Measurements from ENCODE around the gene PLCXD1. TPM values are rescaled to one million over a fixed set of nuclear protein-coding genes. Genes with fewer than 3 reads are reported as not detected.

The PLCXD1 gene
- total RNA-seq, 1 donor from 2014 or later, result 25.9 TPM

DNA sequence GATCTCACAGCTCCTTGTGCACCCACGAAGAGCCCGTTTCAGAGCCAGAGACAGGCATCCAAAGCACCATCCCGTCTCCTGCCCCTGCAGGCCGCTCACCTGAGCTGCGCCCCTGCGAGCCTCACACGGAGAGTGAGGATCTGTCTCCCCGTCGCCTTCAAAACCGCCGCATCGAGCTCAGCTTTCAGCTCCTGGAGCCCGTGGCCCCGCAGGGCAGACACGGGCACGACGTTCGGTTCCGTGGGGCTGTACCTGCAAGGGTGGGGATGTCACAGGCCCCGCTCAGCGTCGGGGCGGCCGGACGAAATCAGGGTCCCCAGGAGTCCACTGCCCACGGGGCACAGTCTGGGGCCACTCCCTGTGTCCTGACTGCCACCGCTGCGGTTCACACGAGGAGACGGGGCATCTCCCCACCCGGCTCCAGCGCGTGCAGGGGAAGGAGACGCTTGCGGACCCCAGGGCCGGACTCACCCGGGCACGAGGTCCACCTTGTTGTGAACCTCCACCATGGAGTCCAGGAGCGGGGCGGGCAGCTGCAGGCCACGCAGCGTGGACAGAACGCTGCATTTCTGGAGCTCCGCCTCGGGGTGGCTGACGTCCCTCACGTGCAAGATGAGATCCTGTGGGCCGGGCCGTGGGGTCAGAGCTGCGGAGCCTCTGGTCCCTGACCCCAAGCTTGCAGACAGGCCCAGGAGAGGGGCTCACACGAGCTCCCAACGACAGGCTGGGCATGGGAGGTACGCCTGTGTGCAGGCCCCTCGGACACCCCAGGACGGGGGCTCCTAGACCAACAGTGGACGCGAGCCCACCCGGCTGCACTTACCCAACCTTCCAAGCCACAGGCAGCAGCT is 26.3 kb downstream of the PLCXD1 start:
- no peak for DNase-seq (ENCODE audit: low read depth)
- peaks cover 21% of the 10 kb centered on the region for H3K36me3 ChIP-seq (ENCODE audit: insufficient read depth, low read length)
- no peak for FAIRE-seq

DNA sequence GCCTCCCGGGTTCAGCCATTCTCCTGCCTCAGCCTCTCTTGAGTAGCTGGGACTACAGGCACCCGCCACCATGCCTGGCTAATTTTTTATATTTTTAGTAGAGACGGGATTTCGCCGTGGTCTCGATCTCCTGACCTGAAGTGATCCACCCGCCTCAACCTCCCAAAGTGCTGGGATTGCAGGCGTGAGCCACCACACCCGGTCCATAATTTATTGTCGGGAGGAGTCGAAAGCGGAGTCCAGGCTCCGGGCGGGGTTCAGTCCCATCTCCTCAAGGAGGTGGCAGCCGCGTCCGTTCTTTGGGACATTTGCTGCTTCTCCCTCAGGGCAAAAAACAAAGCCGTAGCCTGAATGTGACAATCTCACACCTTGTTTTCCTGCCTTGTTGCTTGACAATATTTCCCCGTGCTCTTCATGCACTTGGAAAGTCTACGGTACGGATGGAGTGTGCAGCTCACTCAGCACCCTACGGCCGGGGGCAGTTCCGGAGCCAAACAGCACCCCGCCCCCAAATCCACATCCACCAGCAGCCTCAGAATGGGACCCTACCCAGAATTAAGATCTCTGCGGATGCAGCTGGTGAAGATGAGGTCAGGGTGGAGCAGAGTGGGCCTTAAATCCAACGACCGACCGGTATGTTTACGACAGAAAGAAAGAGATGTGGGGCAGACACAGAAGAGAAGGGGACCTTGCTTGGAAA is 27.8 kb downstream of the PLCXD1 start:
- Mint-ChIP-seq H3K4me3 (ENCODE audit: unreplicated experiment) (no peak overlapping the region), H3K27ac (ENCODE audit: unreplicated experiment) (peak overlapping the region; percentile 41), H3K36me3 (ENCODE audit: low read depth, unreplicated experiment) (peaks cover 16% of the 10 kb centered on the region), H3K9me3 (ENCODE audit: unreplicated experiment) (no peaks in the 10 kb centered on the region), H3K4me1 (ENCODE audit: low read depth, unreplicated experiment) (no peaks in the 10 kb centered on the region), H3K27me3 (ENCODE audit: low read depth, unreplicated experiment) (no peaks in the 10 kb centered on the region)
- no peak overlapping the region for H3K9ac ChIP-seq (ENCODE audit: low read length)
- no peaks in the 10 kb centered on the region for H3K9me3 ChIP-seq (ENCODE audit: insufficient read depth, low read depth, low read length)
- H3K79me2 ChIP-seq (ENCODE audit: insufficient read depth, low read length), result no peaks in the 10 kb centered on the region
- H3K27ac ChIP-seq (ENCODE audit: low read depth, low read length), result no peak overlapping the region
- no peaks in the 10 kb centered on the region for H3K4me1 ChIP-seq (ENCODE audit: insufficient read depth, low read length)
- TF ChIP-seq, protein P1, sequence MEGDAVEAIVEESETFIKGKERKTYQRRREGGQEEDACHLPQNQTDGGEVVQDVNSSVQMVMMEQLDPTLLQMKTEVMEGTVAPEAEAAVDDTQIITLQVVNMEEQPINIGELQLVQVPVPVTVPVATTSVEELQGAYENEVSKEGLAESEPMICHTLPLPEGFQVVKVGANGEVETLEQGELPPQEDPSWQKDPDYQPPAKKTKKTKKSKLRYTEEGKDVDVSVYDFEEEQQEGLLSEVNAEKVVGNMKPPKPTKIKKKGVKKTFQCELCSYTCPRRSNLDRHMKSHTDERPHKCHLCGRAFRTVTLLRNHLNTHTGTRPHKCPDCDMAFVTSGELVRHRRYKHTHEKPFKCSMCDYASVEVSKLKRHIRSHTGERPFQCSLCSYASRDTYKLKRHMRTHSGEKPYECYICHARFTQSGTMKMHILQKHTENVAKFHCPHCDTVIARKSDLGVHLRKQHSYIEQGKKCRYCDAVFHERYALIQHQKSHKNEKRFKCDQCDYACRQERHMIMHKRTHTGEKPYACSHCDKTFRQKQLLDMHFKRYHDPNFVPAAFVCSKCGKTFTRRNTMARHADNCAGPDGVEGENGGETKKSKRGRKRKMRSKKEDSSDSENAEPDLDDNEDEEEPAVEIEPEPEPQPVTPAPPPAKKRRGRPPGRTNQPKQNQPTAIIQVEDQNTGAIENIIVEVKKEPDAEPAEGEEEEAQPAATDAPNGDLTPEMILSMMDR (IDR thresholded peaks at IDR 0.05; ENCODE audit: insufficient read depth, low read depth, low read length), result no peak
- no peak for TF ChIP-seq EZH2 (IDR thresholded peaks at IDR 0.05; ENCODE audit: insufficient read depth, low read length)
- H3K27me3 ChIP-seq (ENCODE audit: insufficient read depth, low read length), result no peaks in the 10 kb centered on the region
- no peak overlapping the region for H3K4me3 ChIP-seq (ENCODE audit: insufficient read depth, low read depth, low read length)
- no peak for FAIRE-seq
- DNase-seq (ENCODE audit: low read depth), result no peak
- peaks cover 24% of the 10 kb centered on the region for H3K36me3 ChIP-seq (ENCODE audit: insufficient read depth, low read length)
- H2AFZ ChIP-seq (ENCODE audit: low read depth, low read length), result no peak overlapping the region
- no peak overlapping the region for H3K4me2 ChIP-seq (ENCODE audit: low read length)
- peaks cover 15% of the 10 kb centered on the region for H4K20me1 ChIP-seq (ENCODE audit: insufficient read depth, low read length)

More for the DNA sequence above, 26.3 kb downstream of the PLCXD1 start:
- Histone ChIP-seq H3K79me2 (ENCODE audit: insufficient read depth, low read length) (no peaks in the 10 kb centered on the region), H3K4me2 (ENCODE audit: low read length) (no peak overlapping the region), H3K9me3 (ENCODE audit: insufficient read depth, low read depth, low read length) (no peaks in the 10 kb centered on the region), H3K9ac (ENCODE audit: low read length) (no peak overlapping the region), H4K20me1 (ENCODE audit: insufficient read depth, low read length) (peaks cover 15% of the 10 kb centered on the region), H3K27ac (ENCODE audit: low read depth, low read length) (no peak overlapping the region), H2AFZ (ENCODE audit: low read depth, low read length) (no peak overlapping the region), H3K4me1 (ENCODE audit: insufficient read depth, low read length) (no peaks in the 10 kb centered on the region), H3K4me3 (ENCODE audit: insufficient read depth, low read depth, low read length) (no peak overlapping the region), H3K27me3 (ENCODE audit: insufficient read depth, low read length) (no peaks in the 10 kb centered on the region)
- Mint-ChIP-seq H3K4me1 (ENCODE audit: low read depth, unreplicated experiment) (no peaks in the 10 kb centered on the region), H3K9me3 (ENCODE audit: unreplicated experiment) (no peaks in the 10 kb centered on the region), H3K27me3 (ENCODE audit: low read depth, unreplicated experiment) (no peaks in the 10 kb centered on the region), H3K27ac (ENCODE audit: unreplicated experiment) (no peak overlapping the region), H3K4me3 (ENCODE audit: unreplicated experiment) (no peak overlapping the region), H3K36me3 (ENCODE audit: low read depth, unreplicated experiment) (peaks cover 9% of the 10 kb centered on the region)
- TF ChIP-seq, protein P1 (IDR thresholded peaks at IDR 0.05; ENCODE audit: insufficient read depth, low read depth, low read length), result no peak
- TF ChIP-seq EZH2 (IDR thresholded peaks at IDR 0.05; ENCODE audit: insufficient read depth, low read length), result no peak
